Ovary (tissue), 9 donors: ENCODE measurements around the gene SLC36A3. TPM values are rescaled to one million over a fixed set of nuclear protein-coding genes. Genes with fewer than 3 reads are reported as not detected.
"Not testable (repeated sequence)": the region's sequence is repeated elsewhere in the genome, so short reads cannot be mapped to it uniquely, and the experiment has no call there.

Experiments used
- DNase-seq, 5 donors: peaks; one replicate each; pipeline ENCODE4 v3.0.0-alpha.2; 2019 to 2020
- H3K27ac ChIP-seq, 2 donors: fragments of 200-600 bp; one replicate each; pipeline versions ENCODE4 v1.5.1 to v1.8.0; 2019 to 2022
- H3K27me3 ChIP-seq: fragments of 200-600 bp; one replicate; pipeline ENCODE4 v1.8.0; 2022
- H3K36me3 ChIP-seq: fragments of 200-600 bp; sonication (generic); one replicate; pipeline ENCODE4 v1.5.1; 2019
- H3K4me1 ChIP-seq: one replicate; pipeline ENCODE4 v1.8.1; 2013; ENCODE audit warnings: mild to moderate bottlenecking, moderate library complexity; ENCODE audit not compliant: insufficient read depth
- H3K4me3 ChIP-seq: fragments of 200-600 bp; sonication (generic); one replicate; pipeline ENCODE4 v1.5.1; 2017
- H3K9me3 ChIP-seq, 2 donors: fragments of 200-600 bp in 1 of 2; sonication (generic) in 1 of 2; one replicate each; pipeline versions ENCODE4 v1.5.1 to v1.8.1; 2013 to 2019; ENCODE audit warnings: mild to moderate bottlenecking in 1 of 2, moderate library complexity in 1 of 2
- EP300 ChIP-seq: sonication (generic); formaldehyde crosslinking; IDR thresholded peaks from one replicate; pipeline ENCODE4 v1.6.1; 2017; ENCODE audit warnings: antibody characterized with exemption
- POLR2A ChIP-seq: fragments of 450-650 bp; IDR thresholded peaks from one replicate; pipeline ENCODE4 v1.6.1; 2017; ENCODE audit warnings: antibody characterized with exemption, mild to moderate bottlenecking, moderate library complexity
- WGBS, 3 donors: extraction: QIAGEN DNeasy Blood & Tissue Kit in 1 of 3; methylation state at CpG; one replicate each; pipeline versions ENCODE4 v1.1.5 to v1.1.7; 2013 to 2017; 5-methylcytosine and 5-hydroxymethylcytosine counted together
- intact Hi-C, 4 donors: fragments of 100-400 bp; cut with DNase I; formaldehyde crosslinking; loops; one replicate each; pipeline versions ENCODE4 v1.11.0 to v1.15.1; 2022 to 2023
- polyA plus RNA-seq, 2 donors: library from polyadenylated mRNA; stranded (reverse); fragments of 200-250 nt in 1 of 2; fragments of 350-450 nt in 1 of 2; fragmentation: Illumina TruSeq in 1 of 2; extraction: RNeasy Lipid Tissue Mini Kit (QIAGEN cat#74804) in 1 of 2; gene quantifications; one replicate each; pipeline ENCODE4 v1.2.3, GENCODE V29; 2013 to 2014
- total RNA-seq, 7 donors: library from RNA; depleted of rRNA in 2 of 7; stranded (reverse); fragments of >200 nt in 2 of 7; fragmentation: NEBNext Ultra II Directional in 3 of 7; extraction: Animal tissue kit (Norgen Biotek cat#: 25700) in 3 of 7; gene quantifications; one replicate each; pipeline versions ENCODE4 v1.1.0 to v1.2.4, GENCODE V29; 2016 to 2023
- TF ChIP-seq, protein P1 (sequence below), 3 donors: fragments of 450-650 bp in 2 of 3; fragments of 200-600 bp in 1 of 3; IDR thresholded peaks; one replicate each; pipeline versions ENCODE4 v1.5.1 to v1.8.0; 2016 to 2022; ENCODE audit warnings: antibody characterized with exemption in 3 of 3, mild to moderate bottlenecking in 1 of 3
- donor health status: DM: no; HTN: no; CAD: no; lungs with moderate emphysema.
- donor health status: DM: no; HTN: no; CAD: no.
- donor health status: Bipolar disorder and iron deficiency.
- donor health status: DM: yes; HTN: yes; CAD: no.
- donor health status: DM: no; HTN: no; CAD: no.
- donor health status: DM: yes; HTN: yes; CAD: no.

The SLC36A3 gene
- total and polyA plus RNA-seq, 9 donors: not detected

DNA sequence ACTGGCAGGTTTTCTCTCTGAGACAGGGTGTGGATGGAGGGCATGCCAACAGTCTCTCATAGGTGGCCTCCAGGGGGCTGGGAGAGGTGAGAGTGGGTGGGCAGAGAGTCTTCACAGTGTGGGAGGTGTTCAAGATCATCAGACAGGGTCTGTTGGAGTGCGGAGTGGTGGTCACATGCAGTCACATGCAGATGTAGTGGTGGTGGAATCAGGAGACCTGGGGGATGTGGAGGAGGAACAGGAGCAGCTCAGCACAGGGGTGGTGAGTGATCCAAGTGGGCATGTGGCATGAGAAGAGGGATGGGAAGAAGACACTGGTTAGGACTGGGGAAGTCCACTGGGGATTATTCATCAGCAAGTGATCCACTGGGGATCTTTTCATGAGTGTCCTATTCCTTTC lies 44.8 kb downstream of the SLC36A3 start:
- no peaks in the 10 kb centered on the region for H3K9me3 ChIP-seq
- no peaks in the 10 kb centered on the region for H3K4me1 ChIP-seq
- H3K36me3 ChIP-seq: no peaks in the 10 kb centered on the region
- WGBS, 3 donors: 0 to 44% (median 0%) methylated on average over 1 of the region's 1 CpG
- DNase-seq: no peak
- no peak overlapping the region for H3K27ac ChIP-seq
- TF ChIP-seq EP300: no peak
- TF ChIP-seq, protein P1, sequence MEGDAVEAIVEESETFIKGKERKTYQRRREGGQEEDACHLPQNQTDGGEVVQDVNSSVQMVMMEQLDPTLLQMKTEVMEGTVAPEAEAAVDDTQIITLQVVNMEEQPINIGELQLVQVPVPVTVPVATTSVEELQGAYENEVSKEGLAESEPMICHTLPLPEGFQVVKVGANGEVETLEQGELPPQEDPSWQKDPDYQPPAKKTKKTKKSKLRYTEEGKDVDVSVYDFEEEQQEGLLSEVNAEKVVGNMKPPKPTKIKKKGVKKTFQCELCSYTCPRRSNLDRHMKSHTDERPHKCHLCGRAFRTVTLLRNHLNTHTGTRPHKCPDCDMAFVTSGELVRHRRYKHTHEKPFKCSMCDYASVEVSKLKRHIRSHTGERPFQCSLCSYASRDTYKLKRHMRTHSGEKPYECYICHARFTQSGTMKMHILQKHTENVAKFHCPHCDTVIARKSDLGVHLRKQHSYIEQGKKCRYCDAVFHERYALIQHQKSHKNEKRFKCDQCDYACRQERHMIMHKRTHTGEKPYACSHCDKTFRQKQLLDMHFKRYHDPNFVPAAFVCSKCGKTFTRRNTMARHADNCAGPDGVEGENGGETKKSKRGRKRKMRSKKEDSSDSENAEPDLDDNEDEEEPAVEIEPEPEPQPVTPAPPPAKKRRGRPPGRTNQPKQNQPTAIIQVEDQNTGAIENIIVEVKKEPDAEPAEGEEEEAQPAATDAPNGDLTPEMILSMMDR (IDR thresholded peaks at IDR 0.05): no peak
- TF ChIP-seq POLR2A: no peak
- intact Hi-C loops: no loop called here
- H3K4me3 ChIP-seq: no peak overlapping the region
- no peaks in the 10 kb centered on the region for H3K27me3 ChIP-seq

DNA sequence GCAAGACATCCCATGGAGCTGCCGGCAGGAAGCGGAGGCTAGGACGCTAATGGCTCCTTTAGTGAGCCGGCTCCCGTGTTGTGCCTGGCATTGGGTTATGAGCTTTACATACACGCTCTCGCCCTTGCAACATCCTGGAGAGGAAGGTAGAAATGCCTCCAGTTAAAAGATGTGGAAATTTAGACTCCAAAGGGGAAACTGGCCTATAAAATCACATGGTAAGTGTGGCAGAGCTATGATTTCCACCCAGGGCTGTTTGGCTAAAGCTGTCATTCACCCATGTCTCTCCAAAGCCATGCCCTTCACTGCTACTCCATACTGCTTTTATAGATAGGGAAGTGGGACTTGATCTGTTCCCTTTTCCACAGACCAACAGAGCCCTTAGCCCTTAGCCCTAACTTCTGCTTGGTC lies 45.4 kb downstream of the SLC36A3 start:
- H3K9me3 ChIP-seq: no peaks in the 10 kb centered on the region
- no peaks in the 10 kb centered on the region for H3K27me3 ChIP-seq
- intact Hi-C loops: no loop called here
- 93 to 94% (median 93%) methylated on average over 7 of the region's 7 CpGs for WGBS, 3 donors
- H3K4me3 ChIP-seq: no peak overlapping the region
- DNase-seq: no peak
- H3K36me3 ChIP-seq: no peaks in the 10 kb centered on the region
- no peak for TF ChIP-seq EP300
- no peak for TF ChIP-seq POLR2A
- TF ChIP-seq, protein P1 (IDR thresholded peaks at IDR 0.05): no peak
- H3K27ac ChIP-seq: no peak overlapping the region
- peaks cover 3% of the 10 kb centered on the region for H3K4me1 ChIP-seq

DNA sequence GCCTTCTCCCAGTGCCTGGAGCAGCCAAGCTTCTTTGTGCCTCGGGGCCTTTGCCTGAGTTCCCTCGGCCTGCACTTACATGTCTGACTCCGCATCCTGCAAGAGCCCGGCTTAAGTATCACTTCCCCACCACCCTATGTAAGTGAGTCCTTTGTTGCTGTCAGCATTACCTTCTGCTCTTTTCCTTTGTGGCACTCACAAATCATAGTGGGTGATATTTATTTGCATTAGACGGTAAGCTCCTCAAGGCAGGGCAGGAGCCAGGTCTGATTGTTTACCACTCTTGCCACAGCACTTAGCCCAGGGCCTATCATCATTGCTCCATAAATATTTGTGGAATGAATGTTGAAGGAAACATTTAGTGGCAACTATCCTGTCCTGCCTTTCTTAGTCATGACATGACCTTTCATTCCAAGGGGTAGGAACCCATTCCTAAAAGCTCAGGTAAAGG lies 45.8 kb downstream of the SLC36A3 start:
- no peaks in the 10 kb centered on the region for H3K27me3 ChIP-seq
- H3K4me1 ChIP-seq: peaks cover 3% of the 10 kb centered on the region
- H3K9me3 ChIP-seq: no peaks in the 10 kb centered on the region
- no peak for DNase-seq
- H3K27ac ChIP-seq: no peak overlapping the region
- TF ChIP-seq POLR2A (no peak), EP300 (no peak)
- TF ChIP-seq, protein P1 (IDR thresholded peaks at IDR 0.05): no peak
- H3K36me3 ChIP-seq: no peaks in the 10 kb centered on the region
- no peak overlapping the region for H3K4me3 ChIP-seq
- intact Hi-C loops: no loop called here
- 81 to 90% (median 88%) methylated on average over 5 of the region's 5 CpGs for WGBS, 3 donors

DNA sequence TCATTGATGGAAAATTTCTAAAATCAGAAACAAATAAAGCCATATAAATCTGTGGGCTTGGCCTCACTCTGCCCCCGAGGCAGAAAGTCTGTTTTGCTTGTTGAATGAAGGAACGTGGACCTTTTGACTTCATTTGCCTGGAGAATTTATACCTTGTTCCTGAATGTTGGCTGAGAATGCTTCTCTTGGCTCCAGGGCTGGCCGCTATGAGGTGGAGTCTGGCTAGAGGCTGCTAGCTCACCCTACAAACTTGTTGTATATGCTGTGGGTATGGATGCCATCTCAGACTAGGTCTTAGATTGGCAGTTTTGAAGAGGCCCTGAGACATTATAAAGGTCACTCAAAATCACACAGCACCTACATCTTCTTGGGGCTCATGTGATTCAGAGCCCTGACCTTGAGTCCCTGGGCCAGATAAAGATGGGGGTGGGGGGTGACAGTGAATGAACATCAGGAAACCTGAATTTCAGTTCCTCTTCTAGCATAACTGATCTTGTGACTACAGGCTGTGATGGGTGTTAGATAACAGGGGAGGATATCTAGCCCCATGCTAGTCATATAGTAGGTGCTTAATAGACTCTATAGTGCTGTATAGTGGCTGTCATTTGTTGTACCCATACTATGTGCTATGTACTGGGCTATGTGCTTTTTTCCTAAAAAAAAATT lies 47.8 kb downstream of the SLC36A3 start:
- H3K27ac ChIP-seq: no peak overlapping the region
- WGBS, 3 donors: 84 to 91% (median 86%) methylated on average over 3 of the region's 3 CpGs
- H3K4me1 ChIP-seq: peaks cover 4% of the 10 kb centered on the region
- no peaks in the 10 kb centered on the region for H3K27me3 ChIP-seq
- no peak overlapping the region for H3K4me3 ChIP-seq
- DNase-seq: no peak
- intact Hi-C loops: no loop called here
- no peaks in the 10 kb centered on the region for H3K36me3 ChIP-seq
- H3K9me3 ChIP-seq: no peaks in the 10 kb centered on the region
- TF ChIP-seq, protein P1 (IDR thresholded peaks at IDR 0.05): no peak

DNA sequence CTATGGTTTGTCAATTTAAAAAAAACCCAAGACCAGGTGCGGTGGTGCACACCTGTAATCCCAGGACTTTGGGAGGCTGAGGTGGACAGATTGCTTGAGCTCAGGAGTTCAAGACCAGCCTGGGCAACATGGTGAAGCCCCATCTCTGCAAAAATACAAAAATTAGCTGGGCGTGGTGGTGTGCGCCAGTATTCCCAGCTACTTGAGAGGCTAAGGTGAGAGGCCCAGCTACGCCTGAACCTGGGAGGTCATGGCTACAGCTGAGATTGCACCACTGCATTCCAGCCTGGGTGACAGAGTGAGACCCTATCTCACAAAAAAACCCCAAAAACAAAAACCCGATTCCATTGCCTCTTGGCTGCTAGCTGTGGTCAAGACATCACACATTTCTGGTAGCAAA lies 48.6 kb downstream of the SLC36A3 start:
- intact Hi-C loops: loop anchor here in 2 of 4 donors (5.0 kb wide), 2 partner anchors 258 to 663 kb away; no protein-coding TSS in a partner anchor

More for the DNA sequence above, 48.6 kb downstream of the SLC36A3 start:
- H3K4me3 ChIP-seq, H3K4me1 ChIP-seq, H3K36me3 ChIP-seq, H3K27me3 ChIP-seq, DNase-seq, H3K27ac ChIP-seq, H3K9me3 ChIP-seq: not testable (repeated sequence)
- 96% methylated on average over 5 of the region's 5 CpGs for WGBS, 3 donors
